ENCODE data around the gene AP5Z1. TPM values are rescaled to one million over a fixed set of nuclear protein-coding genes. Genes with fewer than 3 reads are reported as not detected.
A peak's percentile ranks its signal among the peaks of the same experiment; 100 is the strongest.
"Not testable (repeated sequence)": the region's sequence is repeated elsewhere in the genome, so short reads cannot be mapped to it uniquely, and the experiment has no call there.

Gene AP5Z1
- total RNA-seq, 1 experiment from 2014 or later: 74.5 TPM

DNA sequence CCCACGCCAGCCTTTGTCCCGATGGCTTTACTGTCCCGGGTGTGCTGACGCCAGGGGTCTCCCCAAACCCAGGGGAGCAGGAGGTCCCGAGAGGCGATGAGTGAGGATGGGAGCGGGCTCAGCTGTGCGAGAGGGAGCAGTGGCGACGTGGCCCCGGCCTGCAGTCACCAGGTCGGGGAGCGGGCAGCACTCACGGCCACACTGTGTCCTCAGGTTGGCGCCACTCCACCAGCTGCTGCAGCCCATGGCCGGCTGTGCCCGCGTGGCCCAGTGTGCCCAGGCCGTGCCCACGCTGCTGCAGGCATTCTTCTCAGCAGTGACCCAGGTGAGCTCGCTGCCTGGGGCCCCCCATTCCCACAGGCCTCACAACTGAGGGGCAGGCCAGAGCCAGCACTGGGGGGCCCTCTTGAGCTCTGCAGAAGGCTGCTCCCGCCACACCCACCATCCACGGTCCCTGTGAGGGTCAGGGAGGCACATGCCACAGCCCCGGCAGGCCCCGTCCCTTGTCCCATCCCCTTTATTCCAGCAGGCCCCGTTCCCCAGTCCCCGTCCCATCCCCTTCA, 13.3 kb downstream of the AP5Z1 start:
- no peak for DNase-seq (ENCODE audit: low spot score)

- DNase-seq (ENCODE audit: low spot score): no peak
Observed at GRCh38 chr7:4789194-4790077, 14.0 kb downstream of the AP5Z1 start.

- no peak for DNase-seq (ENCODE audit: low spot score)
Observed at GRCh38 chr7:4790078-4790465, 14.6 kb downstream of the AP5Z1 start.

GRCh38 chr7:4790516-4790991, 15.1 kb downstream of the AP5Z1 start:
- DNase-seq (ENCODE audit: low spot score): no peak

- DNase-seq (ENCODE audit: low spot score): no peak
Observed at GRCh38 chr7:4791101-4791737, 15.8 kb downstream of the AP5Z1 start.

GRCh38 chr7:4791738-4792536, 16.5 kb downstream of the AP5Z1 start:
- DNase-seq (ENCODE audit: low spot score): peak; percentile 16

GRCh38 chr7:4792537-4793126, 17.2 kb downstream of the AP5Z1 start:
- no peak for DNase-seq (ENCODE audit: low spot score)

- not testable (repeated sequence) for DNase-seq (ENCODE audit: low spot score)
Observed at GRCh38 chr7:4793385-4793993, 18.1 kb downstream of the AP5Z1 start.

- DNase-seq (ENCODE audit: low spot score): not testable (repeated sequence)
Observed at GRCh38 chr7:4794171-4794570, 18.7 kb downstream of the AP5Z1 start.

GRCh38 chr7:4794591-4795350, 19.3 kb downstream of the AP5Z1 start:
- no peak for DNase-seq (ENCODE audit: low spot score)

DNA sequence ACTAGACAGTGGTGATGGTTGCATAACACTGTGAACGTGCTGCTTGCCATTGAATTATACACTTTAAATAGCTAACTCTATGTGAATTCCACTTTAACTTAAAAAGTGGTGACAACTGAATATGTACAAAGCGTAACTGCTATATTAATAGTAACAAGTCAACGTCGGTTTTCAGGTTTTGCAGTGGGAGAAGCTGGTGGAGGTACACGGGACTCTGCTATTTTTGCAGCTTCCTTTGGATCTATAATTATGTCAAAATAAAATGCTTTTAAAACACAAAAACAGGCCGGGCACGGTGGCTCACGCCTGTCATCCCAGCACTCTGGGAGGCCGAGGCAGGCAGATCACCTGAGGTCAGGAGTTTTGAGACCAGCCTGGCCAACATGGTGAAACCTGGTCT, 21.0 kb downstream of the AP5Z1 start:
- DNase-seq (ENCODE audit: low spot score): no peak

- DNase-seq (ENCODE audit: low spot score): peak; percentile 32
Observed at GRCh38 chr7:4797858-4798705, 22.7 kb downstream of the AP5Z1 start.

DNA sequence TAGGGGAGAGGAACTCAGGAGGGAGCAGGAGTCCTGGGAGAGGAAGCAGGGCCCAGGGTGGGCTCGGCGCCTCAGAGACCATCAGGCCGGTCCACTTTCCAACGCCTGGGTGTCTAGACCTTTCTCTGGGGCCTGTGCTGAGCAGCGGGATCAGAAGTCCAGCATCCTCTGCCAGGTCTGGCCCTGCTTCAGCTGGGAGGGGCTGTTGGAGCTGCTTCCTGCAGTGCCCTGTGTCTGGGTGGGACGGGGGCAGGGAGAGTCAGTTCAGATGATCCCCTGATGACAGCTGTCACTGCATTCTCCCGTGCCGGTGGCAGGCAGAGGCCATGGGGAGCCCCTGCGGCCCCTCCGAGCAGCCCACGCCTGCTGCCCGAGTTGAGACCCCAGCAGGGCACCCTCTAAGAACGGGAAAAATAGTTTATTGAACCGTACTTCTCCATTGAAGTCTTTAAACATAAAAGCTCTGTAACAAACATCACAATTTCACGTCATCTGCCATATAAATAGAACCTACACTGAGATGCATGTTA, 23.3 kb downstream of the AP5Z1 start:
- DNase-seq (ENCODE audit: low spot score): no peak

GRCh38 chr7:4799508-4800268, 24.3 kb downstream of the AP5Z1 start:
- no peak for DNase-seq (ENCODE audit: low spot score)

DNA sequence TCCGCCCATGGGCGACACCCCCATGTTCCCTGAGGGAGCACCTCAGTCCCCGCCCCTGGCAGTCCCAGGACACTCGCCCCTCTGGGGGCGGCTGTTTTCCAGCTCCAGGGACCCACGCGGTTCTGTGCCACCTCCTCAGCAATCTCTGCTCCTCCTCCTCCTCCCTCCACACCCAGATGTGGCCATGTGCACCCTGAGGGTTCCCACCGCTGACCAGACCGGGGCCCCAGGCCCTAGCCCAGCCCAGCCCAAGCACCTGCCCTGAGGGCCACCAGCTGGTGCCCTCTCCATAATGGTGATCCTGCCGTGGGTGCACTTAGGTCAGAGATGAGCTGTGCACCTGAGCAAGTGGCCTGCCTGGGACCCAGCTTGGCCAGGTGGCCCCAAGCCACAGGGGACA, 25.1 kb downstream of the AP5Z1 start:
- no peak for DNase-seq (ENCODE audit: low spot score)

- no peak for DNase-seq (ENCODE audit: low spot score)
Observed at GRCh38 chr7:4800926-4801838, 25.8 kb downstream of the AP5Z1 start.

GRCh38 chr7:4801839-4802231, 26.4 kb downstream of the AP5Z1 start:
- DNase-seq (ENCODE audit: low spot score): no peak
